Activated T-helper 1 cell treated with anti-CD3 and anti-CD28 coated beads, Interleukin-2, amount 50 U/mL, for 16 hours (primary cell): ENCODE data around the gene SCRN1.
"Not testable (repeated sequence)": the region's sequence is repeated elsewhere in the genome, so short reads cannot be mapped to it uniquely, and the experiment has no call there.

Experiments
- DNase-seq, 2 donors: peaks; one replicate each; pipeline ENCODE4 v3.0.0-alpha.2; 2020; ENCODE audit warnings: low read depth in 1 of 2, low spot score in 1 of 2

SCRN1 gene

DNA sequence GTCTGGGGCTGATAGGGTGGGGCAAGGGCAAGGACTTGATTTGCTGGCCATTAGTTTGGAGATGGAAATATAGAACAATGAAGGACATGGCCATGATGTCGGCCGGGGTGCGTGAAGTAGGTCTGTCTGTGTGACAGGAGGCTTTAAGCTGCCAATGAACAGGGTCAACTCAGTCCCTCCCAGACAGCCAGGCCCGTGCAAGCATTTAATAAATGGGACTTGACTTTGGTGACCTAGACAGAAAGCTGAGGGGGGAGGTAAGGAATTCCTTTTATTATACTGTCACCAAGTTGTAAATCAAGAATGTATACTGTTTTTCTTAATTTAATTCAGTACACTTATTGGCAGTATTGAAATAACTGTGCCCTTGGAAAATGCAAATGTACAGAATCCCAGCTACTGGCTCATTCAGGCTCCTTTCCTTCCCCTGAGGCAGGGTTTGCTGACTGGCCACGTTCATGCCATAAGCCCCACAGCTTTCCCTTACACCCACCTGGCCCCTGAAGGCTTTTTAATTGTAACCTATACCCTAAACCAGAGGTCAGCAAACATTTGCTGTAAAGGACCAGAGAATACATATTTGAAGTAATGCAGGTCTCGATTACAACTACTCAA, 96.1 kb downstream of the SCRN1 start:
- no peak for DNase-seq

DNA sequence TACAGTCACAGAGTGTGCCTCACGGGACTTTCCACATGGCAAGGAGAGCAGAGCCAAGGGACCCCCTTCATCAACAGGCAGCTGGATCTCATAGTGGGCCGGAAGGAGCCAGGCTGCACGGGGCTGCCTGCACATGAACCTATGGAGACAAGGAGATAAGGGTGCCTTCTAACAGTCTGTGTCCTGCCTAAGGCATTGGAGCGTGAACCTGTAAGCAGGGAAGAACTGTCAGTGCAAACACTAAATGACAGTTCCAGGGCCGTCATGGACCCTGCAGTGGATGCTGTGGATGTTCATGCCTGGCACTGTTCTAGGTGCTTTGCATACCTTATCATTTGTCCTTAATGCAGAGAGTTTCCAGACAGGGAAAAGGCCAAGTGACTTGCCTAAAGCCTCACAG, 97.4 kb downstream of the SCRN1 start:
- DNase-seq: no peak

- no peak for DNase-seq
These were observed 97.8 kb downstream of the SCRN1 start for GRCh38 chr7:29891766-29892165.

DNA sequence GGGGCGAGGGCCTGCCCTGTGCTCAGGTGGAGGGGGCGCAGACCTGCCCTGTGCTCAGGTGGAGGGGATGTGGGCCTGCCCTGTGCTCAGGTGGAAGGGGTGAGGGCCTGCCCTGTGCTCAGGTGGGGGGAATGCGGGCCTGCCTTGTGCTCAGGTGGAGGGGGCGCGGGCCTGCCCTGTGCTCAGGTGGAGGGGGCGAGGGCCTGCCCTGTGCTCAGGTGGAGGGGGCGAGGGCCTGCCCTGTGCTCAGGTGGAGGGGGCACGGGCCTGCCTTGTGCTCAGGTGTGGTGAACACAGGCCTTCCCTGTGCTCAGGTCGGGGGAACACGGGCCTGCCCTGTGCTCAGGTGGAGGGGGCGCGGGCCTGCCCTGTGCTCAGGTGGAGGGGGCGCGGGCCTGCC, 98.8 kb downstream of the SCRN1 start:
- not testable (repeated sequence) for DNase-seq

DNA sequence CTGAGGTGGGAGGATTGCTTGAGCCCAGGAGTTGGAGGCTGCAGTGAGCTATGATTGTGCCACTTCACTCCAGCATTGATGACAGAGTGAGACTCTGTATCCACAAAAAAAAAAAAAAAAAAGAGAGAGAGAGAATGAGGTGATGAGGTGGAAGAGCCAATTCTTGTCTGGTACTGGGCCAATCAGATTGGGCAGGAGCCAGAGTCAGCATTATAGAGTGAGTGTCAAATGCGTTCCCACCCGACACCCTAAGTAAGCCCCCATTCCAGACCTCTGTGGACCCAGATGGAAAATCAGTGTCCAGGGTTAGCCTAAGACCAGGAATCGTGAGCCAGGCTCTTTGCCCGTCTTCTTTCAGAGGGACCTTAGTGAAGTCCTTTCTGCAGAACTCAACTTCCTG, 99.3 kb downstream of the SCRN1 start:
- no peak for DNase-seq

DNA sequence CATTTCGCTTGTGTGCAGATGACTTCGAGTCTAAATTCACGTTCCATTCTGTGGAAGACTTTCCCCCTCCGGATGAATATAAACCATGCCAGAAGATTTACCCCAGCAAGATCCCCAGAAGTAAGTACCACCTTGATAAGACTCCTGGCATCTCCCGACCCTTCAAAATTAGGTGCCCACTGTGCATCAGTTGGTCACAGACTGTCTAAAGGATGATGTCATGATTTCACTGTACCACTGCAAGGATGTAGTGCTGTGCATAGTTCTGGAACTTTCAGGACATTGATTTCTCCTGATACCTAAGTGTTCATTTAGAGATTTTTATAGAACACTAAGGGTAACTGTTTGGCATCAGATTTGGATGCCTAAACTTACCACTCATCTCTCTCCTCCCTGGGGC, 100.3 kb downstream of the SCRN1 start:
- DNase-seq: no peak

GRCh38 chr7:29888006-29888405, 101.6 kb downstream of the SCRN1 start:
- DNase-seq: no peak

DNA sequence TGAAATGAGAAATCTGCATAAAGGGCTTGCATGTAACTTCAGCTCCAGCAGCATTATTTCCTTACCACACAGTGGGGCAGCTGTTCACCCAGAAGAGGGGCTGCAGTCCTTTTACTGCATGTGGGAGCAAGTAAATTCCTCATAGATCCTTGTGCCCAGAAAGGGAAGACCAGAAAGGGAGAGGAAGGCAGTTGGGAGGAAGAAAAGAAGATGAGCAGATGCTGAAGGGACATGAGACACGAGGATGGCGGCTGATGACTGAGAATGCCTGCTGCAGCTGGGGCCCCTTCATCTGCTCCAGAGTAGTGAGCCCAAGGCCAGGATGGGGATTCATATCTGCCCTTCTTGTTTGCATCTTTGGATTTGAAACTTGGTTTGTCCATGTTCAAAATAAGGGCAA, 102.8 kb downstream of the SCRN1 start:
- DNase-seq: no peak

DNA sequence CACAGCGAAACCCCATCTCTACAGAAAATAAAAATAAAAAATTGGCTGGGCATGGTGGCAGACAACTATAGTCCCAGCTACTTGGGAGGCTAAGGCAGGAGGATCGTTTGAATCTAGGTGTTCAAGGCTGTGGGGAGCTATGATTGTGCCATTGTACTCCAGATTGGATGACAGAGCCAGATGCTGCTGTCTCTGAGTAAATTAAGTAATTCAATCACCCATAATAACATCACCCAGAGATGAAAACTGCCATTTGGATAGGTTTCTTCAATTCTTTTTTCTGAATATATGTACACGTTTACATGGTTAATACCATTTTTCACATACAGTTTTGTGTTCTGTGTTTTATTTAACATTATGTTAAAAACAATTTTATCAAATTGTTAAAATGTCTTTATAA, 104.0 kb downstream of the SCRN1 start:
- no peak for DNase-seq

DNA sequence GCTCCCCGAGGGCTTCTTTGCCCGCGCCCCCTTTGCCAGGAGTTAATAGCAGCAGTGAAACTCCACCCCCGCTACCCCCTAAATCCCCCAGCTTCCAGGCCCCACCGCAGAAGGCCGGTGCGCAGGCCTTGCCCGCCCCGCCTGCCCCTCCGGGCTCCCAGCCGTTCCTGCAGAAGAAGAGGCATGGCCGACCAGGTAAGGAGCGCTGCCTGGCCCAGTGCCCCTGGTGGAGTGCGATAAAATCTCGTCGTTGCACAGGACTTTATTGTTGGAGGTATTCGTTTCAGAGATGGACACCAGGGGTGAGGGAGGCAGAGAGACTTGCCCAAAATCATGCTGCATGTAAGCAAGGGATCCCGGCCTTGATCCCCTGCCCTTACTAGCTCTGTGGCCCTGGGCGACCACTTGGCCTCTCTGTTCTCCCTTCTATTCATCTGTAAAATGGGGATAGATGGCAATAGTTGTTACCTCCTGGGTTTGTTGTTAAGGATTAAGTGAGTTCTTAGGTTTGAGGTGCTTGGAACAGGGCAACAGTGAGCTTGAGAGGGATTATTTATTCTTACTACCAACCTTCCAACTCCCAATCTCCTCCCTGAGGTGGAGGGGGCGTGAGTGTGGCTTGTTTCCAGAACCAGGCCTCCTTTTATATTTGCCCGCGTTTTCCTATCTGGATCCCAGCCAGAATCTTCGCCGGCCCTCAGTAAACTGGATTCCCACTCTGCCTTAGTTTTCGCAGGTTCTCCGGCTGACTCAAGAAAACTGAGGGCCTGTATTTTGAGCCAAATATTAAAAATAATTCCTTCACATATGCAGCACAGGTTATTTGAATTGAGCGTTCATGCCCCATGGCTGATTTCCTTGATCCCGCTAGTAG, 105.0 kb downstream of the SCRN1 start:
- DNase-seq: no peak

DNA sequence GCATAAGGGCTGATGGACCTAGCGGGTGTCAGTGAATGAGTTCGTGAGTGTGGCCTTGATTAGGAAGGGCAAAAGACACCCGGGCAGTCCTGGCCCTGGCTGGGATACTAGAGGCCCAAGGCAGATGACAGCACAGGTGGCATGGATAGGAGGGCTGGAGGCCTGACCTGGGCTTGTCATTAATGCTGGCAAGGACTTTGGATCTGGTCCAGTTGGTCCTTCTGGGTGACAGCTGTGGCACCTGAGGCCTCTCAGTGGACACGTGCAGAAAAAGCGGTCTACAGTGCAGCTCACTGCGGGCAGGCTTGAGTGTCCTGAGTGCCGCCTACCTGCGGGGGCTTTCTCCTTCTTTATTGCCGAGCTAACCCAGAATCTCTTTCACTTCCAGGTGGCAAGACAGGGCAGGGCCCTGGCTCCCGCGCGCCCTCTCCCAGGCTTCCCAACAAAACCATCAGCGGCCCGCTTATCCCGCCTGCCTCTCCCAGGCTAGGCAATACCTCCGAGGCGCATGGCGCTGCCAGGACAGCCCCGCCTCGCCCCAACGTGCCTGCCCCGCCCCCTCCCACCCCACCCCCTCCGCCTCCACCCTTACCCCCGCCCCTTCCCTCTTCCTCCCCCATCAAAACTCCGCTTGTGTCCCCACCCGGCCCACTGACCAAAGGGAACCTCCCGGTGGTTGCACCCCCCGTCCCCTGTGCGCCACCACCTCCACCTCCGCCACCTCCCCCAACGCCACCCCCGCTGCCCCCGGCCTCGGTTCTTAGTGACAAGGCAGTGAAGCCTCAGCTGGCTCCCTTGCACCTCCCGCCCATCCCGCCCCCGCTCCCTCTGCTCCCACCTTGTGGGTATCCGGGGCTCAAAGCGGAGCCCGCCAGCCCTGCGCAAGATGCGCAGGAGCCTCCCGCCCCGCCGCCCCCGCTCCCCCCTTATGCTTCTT, 105.9 kb downstream of the SCRN1 start:
- no peak for DNase-seq

DNA sequence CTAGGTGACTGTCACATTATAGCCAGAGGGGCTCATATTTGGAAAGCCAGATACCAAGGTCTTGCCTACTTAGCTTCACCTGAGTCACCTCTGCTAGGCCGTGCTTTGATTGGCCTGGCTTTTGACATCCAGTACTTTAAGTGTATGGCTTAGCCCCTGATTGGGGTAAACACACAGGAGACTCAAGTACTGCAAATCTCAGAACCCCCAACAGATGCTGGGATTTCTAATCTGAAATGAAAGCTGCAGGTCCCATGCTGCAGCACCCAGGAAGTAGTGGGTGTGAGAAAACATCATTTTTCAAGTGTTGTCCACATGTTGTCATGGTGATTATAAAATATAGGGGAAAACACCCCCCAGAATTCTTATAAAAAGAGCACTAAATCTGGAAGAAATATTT, 107.1 kb downstream of the SCRN1 start:
- DNase-seq: no peak

GRCh38 chr7:29881724-29882123, 107.9 kb downstream of the SCRN1 start:
- no peak for DNase-seq

- DNase-seq: no peak
These were observed 110.0 kb downstream of the SCRN1 start for GRCh38 chr7:29879609-29880008.

GRCh38 chr7:29878081-29878688, 111.4 kb downstream of the SCRN1 start:
- DNase-seq: no peak

DNA sequence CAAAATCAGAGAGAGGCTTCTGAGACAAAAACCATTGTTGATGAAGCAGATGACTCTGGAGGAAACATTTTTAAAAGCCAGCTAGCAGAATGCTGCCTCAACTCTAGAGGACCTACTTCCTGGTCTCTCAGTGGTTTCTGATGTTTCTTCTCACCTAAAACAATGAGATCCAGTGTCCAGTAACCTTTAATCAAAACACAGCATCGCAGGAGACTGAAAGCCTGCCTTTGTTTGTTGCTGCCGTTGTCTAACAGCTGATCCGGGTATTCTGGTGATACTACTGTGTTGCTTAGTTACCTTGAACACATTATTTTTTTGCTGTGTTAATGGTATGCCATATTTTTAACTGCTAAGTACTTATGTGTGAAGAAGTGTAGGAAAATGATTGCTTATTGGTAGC, 112.4 kb downstream of the SCRN1 start:
- no peak for DNase-seq

GRCh38 chr7:29875741-29876140, 113.9 kb downstream of the SCRN1 start:
- no peak for DNase-seq

GRCh38 chr7:29873644-29874294, 115.8 kb downstream of the SCRN1 start:
- no peak for DNase-seq

GRCh38 chr7:29871787-29872398, 117.7 kb downstream of the SCRN1 start:
- no peak for DNase-seq
